HEK293 (cell line): Measurements from ENCODE around the gene PLCB1.

Experiments
- CTCF ChIA-PET: fragments of 350-600 bp; formaldehyde crosslinking; extraction: SDS; loops from one replicate; lab custom pipeline; 2021; ENCODE audit warnings: antibody characterized with exemption; lab: Yijun Ruan, JAX
- POLR2A ChIA-PET: fragments of 300-600 bp; formaldehyde crosslinking; extraction: SDS; loops from one replicate; lab custom pipeline; 2020; ENCODE audit warnings: antibody characterized with exemption, inconsistent platforms; lab: Yijun Ruan, JAX
- H3K27ac ChIP-seq: fragments of 200-500 bp; sonication (Bioruptor generic); 2 replicates; pipeline ENCODE4 v1.5.1; 2014; ENCODE audit warnings: low read depth, low read length, control low read depth, inconsistent platforms; ENCODE audit errors: extremely low read depth
- H3K36me3 ChIP-seq, 2 experiments: fragments of 200-500 bp in 1 of 2; sonication (Bioruptor generic) in 1 of 2; 1 replicate in 1 of 2; 2 replicates in 1 of 2; pipeline ENCODE4 v1.5.1; 2014 to 2017; ENCODE audit warnings: inconsistent platforms in 2 of 2, low read length in 2 of 2; ENCODE audit not compliant: control insufficient read depth in 2 of 2, insufficient read depth in 1 of 2
- H3K4me1 ChIP-seq: fragments of 200-500 bp; sonication (Bioruptor generic); 2 replicates; pipeline ENCODE4 v1.5.1; 2014; ENCODE audit warnings: mild to moderate bottlenecking, low read length, inconsistent platforms; ENCODE audit not compliant: control insufficient read depth, insufficient read depth
- H3K4me3 ChIP-seq: 2 replicates; pipeline ENCODE4 v1.5.1; 2011; ENCODE audit warnings: low read depth, mild to moderate bottlenecking, control low read depth, low read length, moderate library complexity
- H3K9me3 ChIP-seq: fragments of 200-500 bp; sonication (Bioruptor generic); 2 replicates; pipeline ENCODE4 v1.5.1; 2014; ENCODE audit warnings: low read depth, low read length, inconsistent platforms; ENCODE audit not compliant: control insufficient read depth, insufficient read depth
- KLF7 ChIP-seq: fragments of 450-650 bp; formaldehyde crosslinking; IDR thresholded peaks from 2 replicates; pipeline ENCODE4 v1.5.1; 2016; ENCODE audit warnings: missing biosample characterization, missing genetic modification characterization, borderline replicate concordance
- RBAK ChIP-seq: fragments of 450-650 bp; formaldehyde crosslinking; IDR thresholded peaks from 2 replicates; pipeline ENCODE4 v1.5.1; 2016; ENCODE audit warnings: missing biosample characterization, missing genetic modification characterization
- SALL2 ChIP-seq: fragments of 450-650 bp; formaldehyde crosslinking; IDR thresholded peaks from 2 replicates; pipeline ENCODE4 v1.5.0; 2017; ENCODE audit warnings: missing biosample characterization, mild to moderate bottlenecking, missing genetic modification characterization, borderline replicate concordance
- SCRT1 ChIP-seq: fragments of 450-650 bp; formaldehyde crosslinking; IDR thresholded peaks from 2 replicates; pipeline ENCODE4 v1.5.1; 2016; ENCODE audit warnings: missing biosample characterization, missing genetic modification characterization, borderline replicate concordance
- SETDB1 ChIP-seq: IDR thresholded peaks from one replicate; pipeline ENCODE4 v1.6.1; 2017; ENCODE audit warnings: mild to moderate bottlenecking, low read length, moderate library complexity, mixed read lengths; ENCODE audit not compliant: insufficient read length
- SP3 ChIP-seq: fragments of 450-650 bp; formaldehyde crosslinking; IDR thresholded peaks from 2 replicates; pipeline ENCODE4 v1.5.1; 2016; ENCODE audit warnings: missing biosample characterization, missing genetic modification characterization
- TCF7L2 ChIP-seq: IDR thresholded peaks from 2 replicates; pipeline ENCODE4 v1.6.1; 2011; ENCODE audit warnings: low read depth, mild to moderate bottlenecking, inconsistent platforms, low read length, moderate library complexity, borderline replicate concordance
- ZEB2 ChIP-seq: fragments of 450-650 bp; formaldehyde crosslinking; IDR thresholded peaks from 2 replicates; pipeline ENCODE4 v1.5.1; 2016; ENCODE audit warnings: missing biosample characterization, missing genetic modification characterization
- ZNF157 ChIP-seq: fragments of 450-650 bp; formaldehyde crosslinking; IDR thresholded peaks from 2 replicates; pipeline ENCODE4 v1.5.1; 2016; ENCODE audit warnings: missing biosample characterization, missing genetic modification characterization
- ZNF184 ChIP-seq: fragments of 450-650 bp; IDR thresholded peaks from 2 replicates; pipeline ENCODE4 v1.5.1; 2018; ENCODE audit warnings: missing biosample characterization, mild to moderate bottlenecking, missing genetic modification characterization
- ZNF266 ChIP-seq: fragments of 450-650 bp; formaldehyde crosslinking; IDR thresholded peaks from 2 replicates; pipeline ENCODE4 v1.5.1; 2016; ENCODE audit warnings: missing biosample characterization, missing genetic modification characterization, low read depth
- ZNF274 ChIP-seq, 2 experiments: fragments of 200-500 bp in 1 of 2; fragments of 450-650 bp in 1 of 2; sonication (Bioruptor generic) in 1 of 2; formaldehyde crosslinking in 1 of 2; IDR thresholded peaks; 2 replicates each; pipeline versions ENCODE4 v1.5.1 to v1.6.1; 2014 to 2016; ENCODE audit warnings: borderline replicate concordance in 1 of 2, inconsistent platforms in 1 of 2, low read length in 1 of 2, missing biosample characterization in 1 of 2, missing genetic modification characterization in 1 of 2
- ZNF350 ChIP-seq: fragments of 450-650 bp; formaldehyde crosslinking; IDR thresholded peaks from 2 replicates; pipeline ENCODE4 v1.5.0; 2017; ENCODE audit warnings: missing biosample characterization, mild to moderate bottlenecking, missing genetic modification characterization
- ZNF404 ChIP-seq: fragments of 450-650 bp; formaldehyde crosslinking; IDR thresholded peaks from 2 replicates; pipeline ENCODE4 v1.5.1; 2017; ENCODE audit warnings: missing biosample characterization, missing genetic modification characterization
- ZNF426 ChIP-seq: fragments of 450-650 bp; formaldehyde crosslinking; IDR thresholded peaks from 2 replicates; pipeline ENCODE4 v1.5.1; 2017; ENCODE audit warnings: missing biosample characterization, missing genetic modification characterization, mild to moderate bottlenecking, inconsistent platforms, moderate library complexity
- ZNF510 ChIP-seq: fragments of 450-650 bp; formaldehyde crosslinking; IDR thresholded peaks from 2 replicates; pipeline ENCODE4 v1.5.1; 2018; ENCODE audit warnings: mild to moderate bottlenecking, missing genetic modification characterization, missing biosample characterization; ENCODE audit not compliant: insufficient replicate concordance
- ZNF514 ChIP-seq: fragments of 450-650 bp; formaldehyde crosslinking; IDR thresholded peaks from 2 replicates; pipeline ENCODE4 v1.5.1; 2016; ENCODE audit warnings: missing biosample characterization, missing genetic modification characterization
- ZNF521 ChIP-seq: fragments of 450-650 bp; formaldehyde crosslinking; IDR thresholded peaks from 2 replicates; pipeline ENCODE4 v1.5.1; 2017; ENCODE audit warnings: missing biosample characterization, mild to moderate bottlenecking, missing genetic modification characterization
- ZNF558 ChIP-seq: fragments of 450-650 bp; formaldehyde crosslinking; IDR thresholded peaks from 2 replicates; pipeline ENCODE4 v1.5.1; 2016; ENCODE audit warnings: missing biosample characterization, missing genetic modification characterization
- ZNF561 ChIP-seq: fragments of 450-650 bp; IDR thresholded peaks from 2 replicates; pipeline ENCODE4 v1.5.1; 2018; ENCODE audit warnings: missing biosample characterization, missing genetic modification characterization, borderline replicate concordance
- ZNF621 ChIP-seq: fragments of 450-650 bp; formaldehyde crosslinking; IDR thresholded peaks from 2 replicates; pipeline ENCODE4 v1.5.1; 2017; ENCODE audit warnings: missing biosample characterization, missing genetic modification characterization
- ZNF623 ChIP-seq: fragments of 450-650 bp; formaldehyde crosslinking; IDR thresholded peaks from 2 replicates; pipeline ENCODE4 v1.5.1; 2016; ENCODE audit warnings: missing biosample characterization, missing genetic modification characterization
- ZNF660 ChIP-seq: fragments of 450-650 bp; IDR thresholded peaks from 2 replicates; pipeline ENCODE4 v1.5.1; 2018; ENCODE audit warnings: missing biosample characterization, mild to moderate bottlenecking, missing genetic modification characterization
- ZNF664 ChIP-seq: fragments of 450-650 bp; formaldehyde crosslinking; IDR thresholded peaks from 2 replicates; pipeline ENCODE4 v1.5.1; 2016; ENCODE audit warnings: missing biosample characterization, missing genetic modification characterization
- ZNF768 ChIP-seq: fragments of 450-650 bp; formaldehyde crosslinking; IDR thresholded peaks from 2 replicates; pipeline ENCODE4 v1.5.1; 2018; ENCODE audit warnings: missing biosample characterization, mild to moderate bottlenecking, missing genetic modification characterization
- ZSCAN23 ChIP-seq: fragments of 450-650 bp; formaldehyde crosslinking; IDR thresholded peaks from 2 replicates; pipeline ENCODE4 v1.5.1; 2016; ENCODE audit warnings: missing biosample characterization, missing genetic modification characterization
- ZSCAN30 ChIP-seq: fragments of 450-650 bp; IDR thresholded peaks from 2 replicates; pipeline ENCODE4 v1.5.1; 2018; ENCODE audit warnings: missing biosample characterization, mild to moderate bottlenecking, missing genetic modification characterization, moderate library complexity
- TF ChIP-seq, protein P1 (sequence below): fragments of 450-650 bp; formaldehyde crosslinking; IDR thresholded peaks from 2 replicates; pipeline ENCODE4 v1.5.1; 2016; ENCODE audit warnings: missing biosample characterization, missing genetic modification characterization
- TF ChIP-seq, protein P2 (sequence below): fragments of 450-650 bp; formaldehyde crosslinking; IDR thresholded peaks from 2 replicates; pipeline ENCODE4 v1.5.1; 2016; ENCODE audit warnings: missing biosample characterization, missing genetic modification characterization
- TF ChIP-seq, protein P3 (sequence below): fragments of 450-650 bp; formaldehyde crosslinking; IDR thresholded peaks from 2 replicates; pipeline ENCODE4 v1.5.1; 2016; ENCODE audit warnings: missing biosample characterization, missing genetic modification characterization

The PLCB1 gene

DNA sequence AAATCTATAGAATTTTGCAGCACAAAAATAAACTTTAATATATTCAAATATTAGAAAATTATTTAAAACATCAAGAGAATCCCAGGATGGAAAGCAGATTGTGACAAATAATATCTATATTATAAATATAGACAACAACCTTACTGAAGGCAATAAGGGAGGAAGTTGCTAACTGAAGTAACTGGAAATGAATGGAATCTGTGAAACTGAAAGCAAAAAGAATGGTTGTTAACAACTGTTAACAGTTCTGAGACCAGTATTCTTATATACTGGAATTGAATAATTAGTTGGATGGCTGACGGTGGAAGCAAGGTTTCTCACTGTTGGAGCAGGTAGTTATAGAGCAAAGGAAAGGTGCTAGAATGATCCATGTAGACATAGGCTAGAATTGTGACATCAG lies 220.4 kb downstream of the PLCB1 start:
- ChIA-PET CTCF (no interaction called here), POLR2A (no interaction called here)
- no peaks in the 10 kb centered on the region for H3K36me3 ChIP-seq
- TF ChIP-seq ZEB2, result no peak
- TF ChIP-seq ZNF157 (tag by site-specific recombination), result no peak
- TF ChIP-seq ZNF350, result no peak
- no peak for TF ChIP-seq SETDB1
- TF ChIP-seq ZNF621 (tag by site-specific recombination), result no peak
- TF ChIP-seq ZNF561 (tag by site-specific recombination), result no peak
- TF ChIP-seq ZNF426, result no peak
- TF ChIP-seq, protein P1, sequence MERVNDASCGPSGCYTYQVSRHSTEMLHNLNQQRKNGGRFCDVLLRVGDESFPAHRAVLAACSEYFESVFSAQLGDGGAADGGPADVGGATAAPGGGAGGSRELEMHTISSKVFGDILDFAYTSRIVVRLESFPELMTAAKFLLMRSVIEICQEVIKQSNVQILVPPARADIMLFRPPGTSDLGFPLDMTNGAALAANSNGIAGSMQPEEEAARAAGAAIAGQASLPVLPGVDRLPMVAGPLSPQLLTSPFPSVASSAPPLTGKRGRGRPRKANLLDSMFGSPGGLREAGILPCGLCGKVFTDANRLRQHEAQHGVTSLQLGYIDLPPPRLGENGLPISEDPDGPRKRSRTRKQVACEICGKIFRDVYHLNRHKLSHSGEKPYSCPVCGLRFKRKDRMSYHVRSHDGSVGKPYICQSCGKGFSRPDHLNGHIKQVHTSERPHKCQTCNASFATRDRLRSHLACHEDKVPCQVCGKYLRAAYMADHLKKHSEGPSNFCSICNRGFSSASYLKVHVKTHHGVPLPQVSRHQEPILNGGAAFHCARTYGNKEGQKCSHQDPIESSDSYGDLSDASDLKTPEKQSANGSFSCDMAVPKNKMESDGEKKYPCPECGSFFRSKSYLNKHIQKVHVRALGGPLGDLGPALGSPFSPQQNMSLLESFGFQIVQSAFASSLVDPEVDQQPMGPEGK (tag by site-specific recombination), result no peak
- TF ChIP-seq ZNF660 (tag by site-specific recombination), result no peak
- TF ChIP-seq ZNF558 (tag by site-specific recombination), result no peak
- no peak for TF ChIP-seq ZSCAN23 (tag by site-specific recombination)
- no peak for TF ChIP-seq ZNF514
- TF ChIP-seq ZNF266 (tag by site-specific recombination), result no peak
- TF ChIP-seq ZNF664, result no peak
- no peak for TF ChIP-seq ZNF768 (tag by site-specific recombination)
- TF ChIP-seq ZNF184 (tag by site-specific recombination), result no peak
- TF ChIP-seq SCRT1 (tag by site-specific recombination), result no peak
- no peak for TF ChIP-seq ZSCAN30
- H3K27ac ChIP-seq, result no peak overlapping the region
- H3K9me3 ChIP-seq, result no peaks in the 10 kb centered on the region
- H3K4me3 ChIP-seq, result no peak overlapping the region
- no peaks in the 10 kb centered on the region for H3K4me1 ChIP-seq

DNA sequence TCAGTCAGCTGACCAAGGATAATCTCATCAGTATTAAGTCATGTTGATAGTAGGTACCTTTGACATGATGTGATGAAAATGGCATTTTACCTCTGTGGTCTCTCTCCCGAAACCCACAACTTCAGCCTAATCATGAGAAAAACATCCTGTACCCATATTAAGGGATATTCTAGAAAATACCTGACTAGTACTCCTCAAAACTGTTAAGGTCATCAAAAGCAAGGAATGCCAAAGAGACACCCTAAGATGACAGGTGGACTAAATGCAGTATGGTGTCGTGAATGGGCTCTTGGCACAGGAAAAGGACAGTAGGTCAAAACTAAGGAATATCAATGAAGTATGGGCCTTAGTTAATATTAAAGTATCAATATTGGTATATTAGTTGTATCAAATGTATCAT lies 221.4 kb downstream of the PLCB1 start:
- H3K36me3 ChIP-seq, result no peaks in the 10 kb centered on the region
- ChIA-PET POLR2A (no interaction called here), CTCF (no interaction called here)
- H3K4me3 ChIP-seq, result no peak overlapping the region
- H3K27ac ChIP-seq, result no peak overlapping the region
- no peaks in the 10 kb centered on the region for H3K9me3 ChIP-seq
- H3K4me1 ChIP-seq, result no peaks in the 10 kb centered on the region
- no peak for TF ChIP-seq ZNF404 (tag by site-specific recombination)
- no peak for TF ChIP-seq ZNF521
- TF ChIP-seq KLF7 (tag by site-specific recombination), result no peak
- TF ChIP-seq ZNF510 (tag by site-specific recombination), result no peak
- TF ChIP-seq TCF7L2, result no peak
- TF ChIP-seq RBAK (tag by site-specific recombination), result no peak
- no peak for TF ChIP-seq SP3 (tag by site-specific recombination)
- TF ChIP-seq, protein P2, sequence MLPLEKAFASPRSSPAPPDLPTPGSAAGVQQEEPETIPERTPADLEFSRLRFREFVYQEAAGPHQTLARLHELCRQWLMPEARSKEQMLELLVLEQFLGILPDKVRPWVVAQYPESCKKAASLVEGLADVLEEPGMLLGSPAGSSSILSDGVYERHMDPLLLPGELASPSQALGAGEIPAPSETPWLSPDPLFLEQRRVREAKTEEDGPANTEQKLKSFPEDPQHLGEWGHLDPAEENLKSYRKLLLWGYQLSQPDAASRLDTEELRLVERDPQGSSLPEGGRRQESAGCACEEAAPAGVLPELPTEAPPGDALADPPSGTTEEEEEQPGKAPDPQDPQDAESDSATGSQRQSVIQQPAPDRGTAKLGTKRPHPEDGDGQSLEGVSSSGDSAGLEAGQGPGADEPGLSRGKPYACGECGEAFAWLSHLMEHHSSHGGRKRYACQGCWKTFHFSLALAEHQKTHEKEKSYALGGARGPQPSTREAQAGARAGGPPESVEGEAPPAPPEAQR (tag by site-specific recombination), result no peak
- TF ChIP-seq ZEB2, result no peak
- TF ChIP-seq, protein P3, sequence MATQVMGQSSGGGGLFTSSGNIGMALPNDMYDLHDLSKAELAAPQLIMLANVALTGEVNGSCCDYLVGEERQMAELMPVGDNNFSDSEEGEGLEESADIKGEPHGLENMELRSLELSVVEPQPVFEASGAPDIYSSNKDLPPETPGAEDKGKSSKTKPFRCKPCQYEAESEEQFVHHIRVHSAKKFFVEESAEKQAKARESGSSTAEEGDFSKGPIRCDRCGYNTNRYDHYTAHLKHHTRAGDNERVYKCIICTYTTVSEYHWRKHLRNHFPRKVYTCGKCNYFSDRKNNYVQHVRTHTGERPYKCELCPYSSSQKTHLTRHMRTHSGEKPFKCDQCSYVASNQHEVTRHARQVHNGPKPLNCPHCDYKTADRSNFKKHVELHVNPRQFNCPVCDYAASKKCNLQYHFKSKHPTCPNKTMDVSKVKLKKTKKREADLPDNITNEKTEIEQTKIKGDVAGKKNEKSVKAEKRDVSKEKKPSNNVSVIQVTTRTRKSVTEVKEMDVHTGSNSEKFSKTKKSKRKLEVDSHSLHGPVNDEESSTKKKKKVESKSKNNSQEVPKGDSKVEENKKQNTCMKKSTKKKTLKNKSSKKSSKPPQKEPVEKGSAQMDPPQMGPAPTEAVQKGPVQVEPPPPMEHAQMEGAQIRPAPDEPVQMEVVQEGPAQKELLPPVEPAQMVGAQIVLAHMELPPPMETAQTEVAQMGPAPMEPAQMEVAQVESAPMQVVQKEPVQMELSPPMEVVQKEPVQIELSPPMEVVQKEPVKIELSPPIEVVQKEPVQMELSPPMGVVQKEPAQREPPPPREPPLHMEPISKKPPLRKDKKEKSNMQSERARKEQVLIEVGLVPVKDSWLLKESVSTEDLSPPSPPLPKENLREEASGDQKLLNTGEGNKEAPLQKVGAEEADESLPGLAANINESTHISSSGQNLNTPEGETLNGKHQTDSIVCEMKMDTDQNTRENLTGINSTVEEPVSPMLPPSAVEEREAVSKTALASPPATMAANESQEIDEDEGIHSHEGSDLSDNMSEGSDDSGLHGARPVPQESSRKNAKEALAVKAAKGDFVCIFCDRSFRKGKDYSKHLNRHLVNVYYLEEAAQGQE, result no peak
- TF ChIP-seq SCRT1 (tag by site-specific recombination), result no peak
- TF ChIP-seq ZNF274 (IDR thresholded peaks at IDR 0.05; ENCODE audit: low read length), result no peak
- TF ChIP-seq ZNF274 (tag by site-specific recombination; IDR thresholded peaks at IDR 0.05; ENCODE audit: borderline replicate concordance), result no peak
- TF ChIP-seq SALL2 (tag by site-specific recombination), result no peak
- no peak for TF ChIP-seq ZNF623 (tag by site-specific recombination)
